Spleen (tissue), 7 donors: Measurements from ENCODE around the gene GPRASP1.

Source experiments
- POLR2A ChIP-seq, 3 donors: fragments of 450-650 bp; IDR thresholded peaks; one replicate each; pipeline ENCODE4 v1.5.1; 2017; ENCODE audit warnings: antibody characterized with exemption in 3 of 3, mild to moderate bottlenecking in 1 of 3
- POLR2AphosphoS5 ChIP-seq, 3 donors: sonication (generic); formaldehyde crosslinking; IDR thresholded peaks; one replicate each; pipeline ENCODE4 v1.5.1; 2017; ENCODE audit warnings: antibody characterized with exemption in 3 of 3
- TF ChIP-seq, protein P1 (sequence below), 11 experiments: fragments of 200-600 bp in 7 of 11; fragments of 450-650 bp in 4 of 11; sonication (generic) in 4 of 11; IDR thresholded peaks in 8 of 11; conservative IDR thresholded peaks in 3 of 11; 1 replicate in 7 of 11; 2 replicates in 4 of 11; pipeline versions ENCODE4 v1.4.0 to v1.8.0; 2016 to 2021; ENCODE audit warnings: antibody characterized with exemption in 11 of 11, inconsistent platforms in 4 of 11, mild to moderate bottlenecking in 1 of 11
- donor health status: DM: no; HTN: no; CAD: no; lungs with moderate emphysema.
- donor health status: DM: no; HTN: no; CAD: no.
- donor health status: DM: no; HTN: no; CAD: no.

DNA sequence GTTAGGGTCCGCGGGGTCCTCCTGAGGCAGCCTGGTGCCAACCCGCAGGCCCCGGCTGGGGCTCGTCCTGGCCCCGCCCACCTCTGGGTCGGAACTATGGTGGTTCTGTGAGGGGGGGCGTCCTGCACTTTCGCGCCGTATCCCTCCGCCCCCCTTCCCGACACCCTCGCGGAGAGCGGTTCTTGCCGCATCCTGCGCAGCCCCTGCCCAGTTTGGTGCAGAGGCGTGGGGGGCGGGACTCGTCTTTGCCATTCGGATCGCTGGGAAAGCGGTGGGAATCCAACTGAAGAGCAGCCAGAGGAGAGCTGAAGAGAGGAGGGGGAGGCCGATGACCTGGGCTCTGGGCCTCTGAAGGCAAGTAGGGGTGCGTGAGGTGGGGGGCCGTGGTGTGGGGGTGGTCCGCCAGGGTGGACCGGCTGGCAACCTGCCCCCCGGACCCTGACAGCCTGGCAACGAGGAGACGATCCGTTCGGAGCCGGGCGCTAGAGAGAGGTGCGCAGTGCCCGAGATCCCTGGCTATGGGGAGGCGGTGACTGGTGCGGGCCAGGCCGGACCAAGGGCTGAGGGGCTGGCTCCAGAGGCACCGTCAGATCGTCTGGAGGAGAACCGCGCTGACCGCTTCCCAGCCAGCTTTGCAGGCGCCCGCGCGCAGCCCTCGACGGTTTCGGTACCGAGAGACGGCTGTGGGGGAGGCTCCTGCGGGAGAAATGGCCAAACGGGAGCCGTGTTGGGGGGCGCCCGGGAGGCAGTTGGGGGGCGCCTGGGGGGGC lies at the start of gene GPRASP1:
- TF ChIP-seq, protein P1, sequence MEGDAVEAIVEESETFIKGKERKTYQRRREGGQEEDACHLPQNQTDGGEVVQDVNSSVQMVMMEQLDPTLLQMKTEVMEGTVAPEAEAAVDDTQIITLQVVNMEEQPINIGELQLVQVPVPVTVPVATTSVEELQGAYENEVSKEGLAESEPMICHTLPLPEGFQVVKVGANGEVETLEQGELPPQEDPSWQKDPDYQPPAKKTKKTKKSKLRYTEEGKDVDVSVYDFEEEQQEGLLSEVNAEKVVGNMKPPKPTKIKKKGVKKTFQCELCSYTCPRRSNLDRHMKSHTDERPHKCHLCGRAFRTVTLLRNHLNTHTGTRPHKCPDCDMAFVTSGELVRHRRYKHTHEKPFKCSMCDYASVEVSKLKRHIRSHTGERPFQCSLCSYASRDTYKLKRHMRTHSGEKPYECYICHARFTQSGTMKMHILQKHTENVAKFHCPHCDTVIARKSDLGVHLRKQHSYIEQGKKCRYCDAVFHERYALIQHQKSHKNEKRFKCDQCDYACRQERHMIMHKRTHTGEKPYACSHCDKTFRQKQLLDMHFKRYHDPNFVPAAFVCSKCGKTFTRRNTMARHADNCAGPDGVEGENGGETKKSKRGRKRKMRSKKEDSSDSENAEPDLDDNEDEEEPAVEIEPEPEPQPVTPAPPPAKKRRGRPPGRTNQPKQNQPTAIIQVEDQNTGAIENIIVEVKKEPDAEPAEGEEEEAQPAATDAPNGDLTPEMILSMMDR (IDR thresholded peaks at IDR 0.05 in 8 of 11, conservative IDR thresholded peaks at IDR 0.05 in 3 of 11), result no peak
- TF ChIP-seq POLR2AphosphoS5 (IDR thresholded peaks at IDR 0.05) (peak; percentile 77 to 83 (median 82)), POLR2A (IDR thresholded peaks at IDR 0.05) (no peak)
